Testis (tissue), 3 donors: ENCODE results near the gene ADAMTS14. TPM values are rescaled to one million over a fixed set of nuclear protein-coding genes. Genes with fewer than 3 reads are reported as not detected.

ENCODE experiments used
- DNase-seq: peaks from one replicate; pipeline ENCODE4 v3.0.0-alpha.2; 2019
- H3K27ac ChIP-seq, 2 donors: fragments of 200-600 bp; sonication (generic); one replicate each; pipeline ENCODE4 v1.5.1; 2019
- H3K27me3 ChIP-seq: fragments of 200-600 bp; sonication (generic); one replicate; pipeline ENCODE4 v1.5.1; 2019
- H3K36me3 ChIP-seq: fragments of 200-600 bp; sonication (generic); one replicate; pipeline ENCODE4 v1.5.1; 2017; ENCODE audit warnings: low read depth; ENCODE audit errors: missing control alignments
- H3K4me1 ChIP-seq: fragments of 200-600 bp; sonication (generic); one replicate; pipeline ENCODE4 v1.5.1; 2019
- H3K4me3 ChIP-seq, 2 donors: fragments of 200-600 bp; sonication (generic); one replicate each; pipeline ENCODE4 v1.5.1; 2017 to 2019
- H3K9me3 ChIP-seq: fragments of 200-600 bp; sonication (generic); one replicate; pipeline ENCODE4 v1.5.1; 2017
- POLR2A ChIP-seq: fragments of 450-650 bp; IDR thresholded peaks from one replicate; pipeline ENCODE4 v1.6.1; 2017; ENCODE audit warnings: antibody characterized with exemption, mild to moderate bottlenecking, moderate library complexity
- WGBS, 2 donors: methylation state at CpG; one replicate each; pipeline ENCODE4 v1.1.5; 2018; 5-methylcytosine and 5-hydroxymethylcytosine counted together
- intact Hi-C: fragments of 100-400 bp; cut with DNase I; formaldehyde crosslinking; loops from one replicate; pipeline ENCODE4 v1.15.1; 2023; ENCODE audit warnings: low total_unique reads
- polyA plus RNA-seq: library from polyadenylated mRNA; stranded (reverse); fragments of 350-450 nt; fragmentation: Illumina TruSeq; extraction: RNeasy Lipid Tissue Mini Kit (QIAGEN cat#74804); gene quantifications from one replicate; pipeline ENCODE4 v1.2.3, GENCODE V29; 2014; ENCODE audit warnings: low read depth, low replicate concordance; ENCODE audit not compliant: insufficient read depth
- total RNA-seq, 2 donors: library from RNA; depleted of rRNA; stranded (reverse); fragments of >200 nt; gene quantifications; one replicate each; pipeline ENCODE4 v1.2.3, GENCODE V29; 2016
- TF ChIP-seq, protein P1 (sequence below), 3 experiments: fragments of 450-650 bp in 2 of 3; fragments of 200-600 bp in 1 of 3; sonication (generic) in 1 of 3; IDR thresholded peaks; one replicate each; pipeline ENCODE4 v1.5.1; 2016 to 2019; ENCODE audit warnings: antibody characterized with exemption in 3 of 3, mild to moderate bottlenecking in 2 of 3, moderate library complexity in 1 of 3

Gene ADAMTS14
- total and polyA plus RNA-seq, 3 donors from 2014 or later: 0.63 to 0.93 (median 0.90) TPM

DNA sequence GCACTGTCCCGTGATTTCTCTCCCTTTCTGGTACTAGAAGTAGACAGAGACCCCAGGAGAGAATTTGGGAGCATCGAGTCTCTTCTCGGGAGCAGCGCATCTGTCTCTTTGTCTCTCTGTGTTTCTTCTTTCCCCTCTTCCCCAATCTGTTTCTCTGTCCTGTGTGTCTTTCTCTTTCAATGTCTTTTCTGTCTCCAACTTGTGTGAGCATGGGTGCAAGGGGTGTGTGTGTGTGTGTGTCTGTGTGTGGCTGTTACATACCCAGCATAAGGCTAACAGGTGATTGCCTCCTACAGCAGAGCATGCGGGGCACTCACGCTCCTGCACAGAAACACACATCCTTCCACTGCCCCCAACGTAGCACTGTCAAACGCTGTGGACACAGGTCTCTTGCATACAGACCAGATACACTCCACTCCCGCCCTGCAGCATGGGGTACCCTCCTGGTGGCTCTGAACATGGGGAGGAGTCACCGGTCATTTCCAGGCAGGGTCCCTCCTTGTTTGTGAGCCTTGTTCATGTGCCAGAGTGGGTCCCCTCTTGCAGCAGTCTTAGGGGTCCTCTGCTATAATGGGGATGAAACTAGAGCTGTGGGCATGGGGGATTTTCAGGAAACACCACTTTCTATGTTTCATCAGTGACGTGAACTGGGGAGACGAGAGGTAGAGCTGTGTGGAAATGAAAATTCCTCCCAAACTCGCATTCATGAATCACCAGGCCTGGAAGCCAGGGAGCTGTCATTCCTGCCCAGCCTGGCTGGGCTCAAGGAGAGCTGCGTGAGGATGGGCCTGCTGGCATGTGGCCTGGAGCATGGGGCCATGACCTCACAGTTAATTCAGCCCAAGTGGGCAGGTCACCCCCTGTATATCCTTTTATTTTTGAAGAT is 980 bp downstream of the ADAMTS14 start:
- TF ChIP-seq, protein P1, sequence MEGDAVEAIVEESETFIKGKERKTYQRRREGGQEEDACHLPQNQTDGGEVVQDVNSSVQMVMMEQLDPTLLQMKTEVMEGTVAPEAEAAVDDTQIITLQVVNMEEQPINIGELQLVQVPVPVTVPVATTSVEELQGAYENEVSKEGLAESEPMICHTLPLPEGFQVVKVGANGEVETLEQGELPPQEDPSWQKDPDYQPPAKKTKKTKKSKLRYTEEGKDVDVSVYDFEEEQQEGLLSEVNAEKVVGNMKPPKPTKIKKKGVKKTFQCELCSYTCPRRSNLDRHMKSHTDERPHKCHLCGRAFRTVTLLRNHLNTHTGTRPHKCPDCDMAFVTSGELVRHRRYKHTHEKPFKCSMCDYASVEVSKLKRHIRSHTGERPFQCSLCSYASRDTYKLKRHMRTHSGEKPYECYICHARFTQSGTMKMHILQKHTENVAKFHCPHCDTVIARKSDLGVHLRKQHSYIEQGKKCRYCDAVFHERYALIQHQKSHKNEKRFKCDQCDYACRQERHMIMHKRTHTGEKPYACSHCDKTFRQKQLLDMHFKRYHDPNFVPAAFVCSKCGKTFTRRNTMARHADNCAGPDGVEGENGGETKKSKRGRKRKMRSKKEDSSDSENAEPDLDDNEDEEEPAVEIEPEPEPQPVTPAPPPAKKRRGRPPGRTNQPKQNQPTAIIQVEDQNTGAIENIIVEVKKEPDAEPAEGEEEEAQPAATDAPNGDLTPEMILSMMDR (IDR thresholded peaks at IDR 0.05): no peak
- no peak for TF ChIP-seq POLR2A
- no peaks in the 10 kb centered on the region for H3K4me1 ChIP-seq
- H3K27ac ChIP-seq: no peak overlapping the region
- peak overlapping the region in 1 of 2 donors; percentile 29 for H3K4me3 ChIP-seq
- WGBS, 2 donors: 44 to 55% methylated on average over 13 to 14 of the region's 14 CpGs
- no peaks in the 10 kb centered on the region for H3K27me3 ChIP-seq
- no peak for DNase-seq
- H3K36me3 ChIP-seq: no peaks in the 10 kb centered on the region
- intact Hi-C loops: no loop called here
- no peaks in the 10 kb centered on the region for H3K9me3 ChIP-seq

DNA sequence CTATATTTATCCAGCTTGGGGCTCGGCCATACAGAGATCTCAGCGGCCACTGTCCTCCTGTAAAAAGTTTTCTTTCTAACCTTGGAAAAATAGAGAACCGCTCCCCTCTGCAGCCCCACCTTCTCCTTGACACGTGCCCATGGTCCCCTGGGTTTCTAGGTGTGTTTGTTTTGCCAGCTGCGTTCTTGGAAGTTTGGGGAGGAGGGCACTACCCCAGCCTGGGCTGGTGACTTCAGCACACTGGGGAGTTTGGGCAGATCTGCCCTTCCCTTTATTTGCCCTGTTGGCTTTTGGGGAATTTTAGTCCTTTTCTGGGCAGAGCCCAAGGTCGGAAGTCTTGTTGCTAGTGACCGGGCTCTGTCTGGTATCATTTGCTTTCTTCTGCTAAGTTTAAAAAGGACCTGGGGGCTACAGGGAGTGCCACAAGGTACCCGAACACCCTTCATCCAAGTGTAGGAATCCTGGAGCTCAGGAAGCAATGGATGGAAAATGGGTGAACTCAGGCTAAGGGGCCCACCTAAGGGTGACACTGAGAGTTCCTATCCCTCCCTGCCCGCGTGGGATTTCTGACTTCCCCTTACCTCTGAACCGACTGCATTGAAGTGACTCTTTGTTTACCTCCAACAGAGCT is 1.7 kb downstream of the ADAMTS14 start:
- intact Hi-C loops: no loop called here
- H3K27me3 ChIP-seq: no peaks in the 10 kb centered on the region
- no peaks in the 10 kb centered on the region for H3K9me3 ChIP-seq
- no peak overlapping the region for H3K4me3 ChIP-seq
- H3K27ac ChIP-seq: no peak overlapping the region
- TF ChIP-seq, protein P1 (IDR thresholded peaks at IDR 0.05): no peak
- no peak for TF ChIP-seq POLR2A
- 79 to 81% methylated on average over 10 to 11 of the region's 11 CpGs for WGBS, 2 donors
- H3K36me3 ChIP-seq: no peaks in the 10 kb centered on the region
- H3K4me1 ChIP-seq: no peaks in the 10 kb centered on the region
- DNase-seq: no peak

DNA sequence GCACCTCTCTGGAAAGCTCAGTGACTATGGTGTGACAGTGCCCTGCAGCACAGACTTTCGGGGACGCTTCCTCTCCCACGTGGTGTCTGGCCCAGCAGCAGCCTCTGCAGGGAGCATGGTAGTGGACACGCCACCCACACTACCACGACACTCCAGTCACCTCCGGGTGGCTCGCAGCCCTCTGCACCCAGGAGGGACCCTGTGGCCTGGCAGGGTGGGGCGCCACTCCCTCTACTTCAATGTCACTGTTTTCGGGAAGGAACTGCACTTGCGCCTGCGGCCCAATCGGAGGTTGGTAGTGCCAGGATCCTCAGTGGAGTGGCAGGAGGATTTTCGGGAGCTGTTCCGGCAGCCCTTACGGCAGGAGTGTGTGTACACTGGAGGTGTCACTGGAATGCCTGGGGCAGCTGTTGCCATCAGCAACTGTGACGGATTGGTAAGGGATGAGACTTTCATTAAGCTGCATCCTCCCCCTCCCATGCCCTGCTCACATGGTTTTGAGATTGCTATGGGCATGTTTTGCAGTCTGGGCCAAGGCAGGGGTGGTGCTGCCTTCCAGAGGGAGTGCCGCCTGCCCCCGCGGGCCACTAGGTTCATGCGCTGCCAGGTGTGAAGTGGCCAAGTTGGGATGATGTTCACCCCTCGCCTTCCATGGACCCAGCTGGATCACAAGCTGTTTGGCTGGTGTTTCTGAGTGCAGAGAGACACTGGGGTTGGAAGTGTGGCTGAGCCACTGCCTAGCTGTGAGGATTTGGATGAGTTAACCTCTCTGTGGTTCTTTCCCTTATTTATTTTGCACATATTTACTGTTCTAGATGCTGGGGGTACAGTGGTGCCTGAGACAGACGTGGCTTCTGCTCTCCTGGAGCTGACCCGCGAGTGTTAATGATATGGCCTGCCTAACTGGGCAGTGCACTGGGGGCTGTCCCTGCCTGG is 2.5 kb downstream of the ADAMTS14 start:
- intact Hi-C loops: no loop called here

DNA sequence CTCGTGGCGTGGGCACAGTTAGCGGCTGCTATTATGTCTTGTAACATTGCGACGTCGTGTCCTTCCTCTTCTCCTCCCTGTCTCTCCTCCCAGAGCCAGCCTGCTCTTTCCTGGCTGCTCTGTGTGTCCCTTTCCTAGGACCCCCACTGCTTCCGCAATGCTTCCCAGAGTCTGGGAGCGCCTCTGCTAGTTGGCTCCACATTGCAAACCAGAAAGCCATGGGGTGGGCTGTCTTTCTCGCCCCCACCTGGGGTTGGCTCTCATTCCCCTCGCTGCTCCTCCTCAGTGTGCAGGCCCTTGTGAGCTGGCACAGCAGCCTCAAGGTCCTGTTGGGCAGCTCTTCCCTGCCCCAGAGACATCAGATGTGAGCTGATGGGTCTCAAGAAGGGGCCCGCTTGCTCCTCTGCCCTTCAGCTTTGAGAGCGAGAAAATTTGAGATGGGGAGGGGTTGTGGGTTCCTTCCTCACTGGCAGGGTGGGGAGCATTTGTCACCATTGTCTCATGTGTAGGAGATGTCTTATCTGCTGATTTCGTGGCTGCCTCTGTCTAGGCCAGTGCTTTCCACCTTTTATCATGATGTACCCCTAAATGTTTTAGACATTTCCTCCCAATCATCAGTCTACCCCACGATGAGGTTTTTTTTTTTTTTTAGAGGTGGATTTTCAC is 3.3 kb downstream of the ADAMTS14 start:
- WGBS, 2 donors: 73 to 81% methylated on average over 13 to 14 of the region's 14 CpGs
- no peak for DNase-seq
- H3K9me3 ChIP-seq: no peaks in the 10 kb centered on the region
- TF ChIP-seq, protein P1 (IDR thresholded peaks at IDR 0.05): no peak
- no peak for TF ChIP-seq POLR2A
- no peak overlapping the region for H3K4me3 ChIP-seq
- no peaks in the 10 kb centered on the region for H3K36me3 ChIP-seq
- H3K27ac ChIP-seq: no peak overlapping the region
- intact Hi-C loops: no loop called here
- no peaks in the 10 kb centered on the region for H3K27me3 ChIP-seq
- H3K4me1 ChIP-seq: no peaks in the 10 kb centered on the region

More for the DNA sequence above, 2.5 kb downstream of the ADAMTS14 start:
- Histone ChIP-seq H3K36me3 (no peaks in the 10 kb centered on the region), H3K27me3 (no peaks in the 10 kb centered on the region), H3K27ac (no peak overlapping the region), H3K9me3 (no peaks in the 10 kb centered on the region), H3K4me3 (no peak overlapping the region), H3K4me1 (no peaks in the 10 kb centered on the region)
- TF ChIP-seq, protein P1 (IDR thresholded peaks at IDR 0.05): no peak
- no peak for TF ChIP-seq POLR2A
- no peak for DNase-seq
- WGBS, 2 donors: 89 to 93% methylated on average over 11 to 24 of the region's 24 CpGs
